ENCODE measurements around the gene RBPMS2.

Gene RBPMS2

DNA sequence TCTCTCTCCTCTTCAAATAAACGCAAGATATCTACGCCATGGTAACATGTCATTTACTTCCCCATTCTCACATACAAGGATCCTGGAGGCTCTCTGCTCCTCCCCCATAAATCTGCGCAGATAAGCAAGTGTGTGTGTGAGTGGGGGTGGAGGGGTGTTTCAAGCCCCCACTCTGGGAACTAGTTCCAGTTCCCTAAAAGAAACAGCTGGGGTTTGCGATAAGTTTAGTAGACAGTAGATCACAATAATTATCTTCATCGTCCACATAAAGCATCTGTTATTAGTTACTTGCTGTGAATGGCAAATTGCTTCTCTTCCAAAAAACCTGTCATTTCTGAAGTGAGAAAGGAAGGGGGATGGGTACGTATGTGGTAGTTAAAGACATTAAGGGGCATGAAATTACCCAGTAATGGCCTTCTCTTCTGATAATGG is 79.8 kb downstream of the RBPMS2 start:
- H2BK120ac ChIP-seq (ENCODE audit: low read depth, low read length) = no peak overlapping the region
- no peak overlapping the region for H2AFZ ChIP-seq (ENCODE audit: low read length)
- H2AK5ac ChIP-seq (ENCODE audit: low read depth, low read length) = no peak overlapping the region
- peaks cover 6% of the 10 kb centered on the region for H3K79me1 ChIP-seq (ENCODE audit: low read depth, low read length)
- peaks cover 16 to 18% of the 10 kb centered on the region in 2 donors for H3K4me1 ChIP-seq (ENCODE audit: control insufficient read depth in 2 of 2, insufficient read depth in 1 of 2, low read depth in 1 of 2, low read length in 2 of 2)
- H4K8ac ChIP-seq (ENCODE audit: low read depth, low read length) = no peak overlapping the region
- no peak overlapping the region for H2BK5ac ChIP-seq (ENCODE audit: low read length)
- H3K18ac ChIP-seq (ENCODE audit: low read length) = no peak overlapping the region
- no peak overlapping the region for H2BK15ac ChIP-seq (ENCODE audit: low read length)
- H3K14ac ChIP-seq (ENCODE audit: low read length) = no peak overlapping the region
- H3K27me3 ChIP-seq (ENCODE audit: control insufficient read depth in 3 of 3, insufficient read depth in 3 of 3, low read depth in 1 of 3, low read length in 3 of 3) = no peaks in the 10 kb centered on the region
- H4K91ac ChIP-seq (ENCODE audit: low read depth, low read length, poor library complexity) = no peak overlapping the region
- no peak overlapping the region for H3K9ac ChIP-seq (ENCODE audit: low read depth, low read length, poor library complexity)
- no peak overlapping the region for H3K27ac ChIP-seq (replicated peaks; ENCODE audit: low read length)
- no peak overlapping the region for H2BK12ac ChIP-seq (ENCODE audit: low read length)
- no CpG with 5 or more reads among the region's 6 CpGs for WGBS, 2 donors (ENCODE audit: extremely low coverage in 2 of 2, insufficient read length in 2 of 2, insufficient replicate concordance in 1 of 2)
- no peak overlapping the region for H3K23ac ChIP-seq (ENCODE audit: low read depth, low read length, poor library complexity)
- no peak overlapping the region for H3K4me3 ChIP-seq (ENCODE audit: low read length in 2 of 2)
- no peaks in the 10 kb centered on the region for H3K9me3 ChIP-seq (replicated peaks in 1 of 2; ENCODE audit: control insufficient read depth in 2 of 2, insufficient read depth in 1 of 2, low read depth in 1 of 2, low read length in 2 of 2)
- no peak overlapping the region for H3K4ac ChIP-seq (ENCODE audit: low read length)
- no peak overlapping the region for H3K4me2 ChIP-seq (ENCODE audit: insufficient read depth, low read length, poor library complexity, severe bottlenecking)
- peaks cover 16 to 83% of the 10 kb centered on the region in 2 donors for H3K36me3 ChIP-seq (replicated peaks in 1 of 2; ENCODE audit: control insufficient read depth in 2 of 2, insufficient read depth in 2 of 2, low read length in 2 of 2)
- DNase-seq (ENCODE audit: low spot score) = no peak

DNA sequence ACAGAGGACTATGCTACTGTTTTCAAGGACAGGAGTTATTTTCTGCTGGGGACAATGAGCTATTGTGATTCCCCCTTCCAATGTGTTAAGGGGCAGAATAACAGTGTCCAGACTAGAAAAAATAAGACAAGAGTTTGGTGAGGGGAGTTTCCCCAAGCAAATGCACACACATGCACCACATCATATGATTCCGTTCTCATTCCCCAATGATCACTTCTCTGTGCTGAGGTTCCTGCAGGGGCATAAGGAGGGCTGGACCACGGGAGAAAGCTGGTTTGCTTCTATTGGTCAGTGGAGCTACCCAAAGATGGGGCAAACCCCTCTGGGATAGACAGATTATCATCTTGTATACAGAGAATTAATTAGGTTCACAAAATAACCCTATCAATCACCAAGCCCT is 80.6 kb downstream of the RBPMS2 start:
- Histone ChIP-seq H4K8ac (ENCODE audit: low read depth, low read length) (no peak overlapping the region), H3K23ac (ENCODE audit: low read depth, low read length, poor library complexity) (no peak overlapping the region), H2BK12ac (ENCODE audit: low read length) (no peak overlapping the region), H3K36me3 (replicated peaks in 1 of 2; ENCODE audit: control insufficient read depth in 2 of 2, insufficient read depth in 2 of 2, low read length in 2 of 2) (peaks cover 22 to 86% of the 10 kb centered on the region in 2 donors), H2BK120ac (ENCODE audit: low read depth, low read length) (no peak overlapping the region), H3K14ac (ENCODE audit: low read length) (no peak overlapping the region), H2AFZ (ENCODE audit: low read length) (no peak overlapping the region), H3K79me1 (ENCODE audit: low read depth, low read length) (peaks cover 11% of the 10 kb centered on the region), H3K18ac (ENCODE audit: low read length) (no peak overlapping the region), H2AK5ac (ENCODE audit: low read depth, low read length) (no peak overlapping the region), H3K4ac (ENCODE audit: low read length) (no peak overlapping the region), H3K9ac (ENCODE audit: low read depth, low read length, poor library complexity) (no peak overlapping the region), H3K9me3 (replicated peaks in 1 of 2; ENCODE audit: control insufficient read depth in 2 of 2, insufficient read depth in 1 of 2, low read depth in 1 of 2, low read length in 2 of 2) (no peaks in the 10 kb centered on the region), H3K4me2 (ENCODE audit: insufficient read depth, low read length, poor library complexity, severe bottlenecking) (no peak overlapping the region), H2BK5ac (ENCODE audit: low read length) (no peak overlapping the region), H3K4me3 (ENCODE audit: low read length in 2 of 2) (no peak overlapping the region), H2BK15ac (ENCODE audit: low read length) (no peak overlapping the region), H3K27me3 (ENCODE audit: control insufficient read depth in 3 of 3, insufficient read depth in 3 of 3, low read depth in 1 of 3, low read length in 3 of 3) (no peaks in the 10 kb centered on the region), H3K4me1 (ENCODE audit: control insufficient read depth in 2 of 2, insufficient read depth in 1 of 2, low read depth in 1 of 2, low read length in 2 of 2) (peaks cover 8 to 11% of the 10 kb centered on the region in 2 donors), H4K91ac (ENCODE audit: low read depth, low read length, poor library complexity) (no peak overlapping the region), H3K27ac (replicated peaks; ENCODE audit: low read length) (no peak overlapping the region)
- WGBS, 2 donors (ENCODE audit: extremely low coverage in 2 of 2, insufficient read length in 2 of 2, insufficient replicate concordance in 1 of 2) = no CpG with 5 or more reads among the region's 2 CpGs
- no peak for DNase-seq (ENCODE audit: low spot score)

DNA sequence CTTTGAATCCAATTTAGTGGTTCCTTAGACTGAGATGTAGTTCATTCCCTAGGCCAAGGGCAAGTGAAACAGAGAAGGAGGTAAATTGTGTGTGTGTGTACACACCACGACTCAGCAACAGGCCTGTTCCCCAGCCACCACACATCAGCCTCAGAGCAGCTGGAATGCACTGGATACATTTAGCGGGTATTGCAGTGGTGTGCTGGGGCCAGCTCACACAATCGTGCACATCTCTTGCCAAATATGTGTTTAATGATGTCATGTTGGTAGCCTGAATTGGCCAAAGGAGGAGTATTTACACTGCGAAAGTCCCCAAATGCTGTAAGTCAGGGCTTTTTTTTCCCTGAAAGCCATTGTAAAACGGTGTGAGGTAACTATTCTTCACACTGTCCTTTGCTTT is 82.3 kb downstream of the RBPMS2 start:
- Histone ChIP-seq H2AK5ac (ENCODE audit: low read depth, low read length) (no peak overlapping the region), H2BK5ac (ENCODE audit: low read length) (no peak overlapping the region), H3K4me1 (ENCODE audit: control insufficient read depth in 2 of 2, insufficient read depth in 1 of 2, low read depth in 1 of 2, low read length in 2 of 2) (peaks cover 0 to 4% of the 10 kb centered on the region in 2 donors), H3K9me3 (replicated peaks in 1 of 2; ENCODE audit: control insufficient read depth in 2 of 2, insufficient read depth in 1 of 2, low read depth in 1 of 2, low read length in 2 of 2) (no peaks in the 10 kb centered on the region), H3K4me3 (ENCODE audit: low read length in 2 of 2) (no peak overlapping the region), H3K18ac (ENCODE audit: low read length) (no peak overlapping the region), H3K4ac (ENCODE audit: low read length) (no peak overlapping the region), H3K9ac (ENCODE audit: low read depth, low read length, poor library complexity) (no peak overlapping the region), H3K27ac (replicated peaks; ENCODE audit: low read length) (no peak overlapping the region), H3K4me2 (ENCODE audit: insufficient read depth, low read length, poor library complexity, severe bottlenecking) (no peak overlapping the region), H3K27me3 (ENCODE audit: control insufficient read depth in 3 of 3, insufficient read depth in 3 of 3, low read depth in 1 of 3, low read length in 3 of 3) (no peaks in the 10 kb centered on the region), H2BK120ac (ENCODE audit: low read depth, low read length) (no peak overlapping the region), H2BK12ac (ENCODE audit: low read length) (no peak overlapping the region), H2AFZ (ENCODE audit: low read length) (no peak overlapping the region), H2BK15ac (ENCODE audit: low read length) (no peak overlapping the region), H3K36me3 (replicated peaks in 1 of 2; ENCODE audit: control insufficient read depth in 2 of 2, insufficient read depth in 2 of 2, low read length in 2 of 2) (peaks cover 32 to 96% of the 10 kb centered on the region in 2 donors), H4K91ac (ENCODE audit: low read depth, low read length, poor library complexity) (no peak overlapping the region), H3K79me1 (ENCODE audit: low read depth, low read length) (peaks cover 11% of the 10 kb centered on the region), H4K8ac (ENCODE audit: low read depth, low read length) (no peak overlapping the region), H3K14ac (ENCODE audit: low read length) (no peak overlapping the region), H3K23ac (ENCODE audit: low read depth, low read length, poor library complexity) (no peak overlapping the region)
- WGBS, 2 donors (ENCODE audit: extremely low coverage in 2 of 2, insufficient read length in 2 of 2, insufficient replicate concordance in 1 of 2) = no CpG with 5 or more reads among the region's 5 CpGs
- DNase-seq (ENCODE audit: low spot score) = no peak

DNA sequence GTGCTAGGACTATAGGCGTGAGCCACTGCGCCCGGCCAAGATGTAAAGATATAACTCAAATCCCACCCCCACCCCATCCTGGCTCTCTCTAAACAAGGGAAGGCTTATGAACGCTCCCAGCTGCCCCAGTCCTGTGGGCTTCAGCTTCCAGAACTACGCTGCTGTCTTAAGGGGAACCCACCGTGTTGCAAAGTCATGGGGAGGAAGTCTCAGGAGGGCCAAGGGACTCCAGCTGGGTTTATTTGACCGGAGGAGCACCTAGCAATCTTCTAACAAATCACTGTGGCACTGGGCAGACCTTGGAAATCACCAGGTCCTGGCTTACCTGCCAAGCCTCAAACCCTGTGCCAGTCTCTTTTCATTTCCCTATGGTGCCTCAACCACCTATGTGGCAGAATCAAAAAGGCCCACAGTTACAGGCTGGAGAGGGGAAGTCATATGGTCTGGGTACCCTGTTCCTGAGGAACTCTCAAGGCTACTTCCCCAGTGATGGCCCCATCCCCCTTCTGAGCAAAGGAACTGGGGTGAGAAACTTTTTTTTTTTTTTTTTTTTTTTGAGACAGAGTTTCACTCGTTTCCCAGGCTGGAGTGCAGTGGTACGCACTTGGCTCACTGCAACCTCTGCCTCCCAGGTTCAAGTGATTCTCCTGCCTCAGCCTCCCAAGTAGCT is 83.4 kb downstream of the RBPMS2 start:
- Histone ChIP-seq H3K4ac (ENCODE audit: low read length) (no peak overlapping the region), H4K8ac (ENCODE audit: low read depth, low read length) (no peak overlapping the region), H2BK15ac (ENCODE audit: low read length) (no peak overlapping the region), H3K27ac (replicated peaks; ENCODE audit: low read length) (no peak overlapping the region), H3K27me3 (ENCODE audit: control insufficient read depth in 3 of 3, insufficient read depth in 3 of 3, low read depth in 1 of 3, low read length in 3 of 3) (no peaks in the 10 kb centered on the region), H3K79me1 (ENCODE audit: low read depth, low read length) (peaks cover 11% of the 10 kb centered on the region), H3K9ac (ENCODE audit: low read depth, low read length, poor library complexity) (no peak overlapping the region), H3K9me3 (replicated peaks in 1 of 2; ENCODE audit: control insufficient read depth in 2 of 2, insufficient read depth in 1 of 2, low read depth in 1 of 2, low read length in 2 of 2) (no peaks in the 10 kb centered on the region), H2AFZ (ENCODE audit: low read length) (no peak overlapping the region), H2BK5ac (ENCODE audit: low read length) (no peak overlapping the region), H3K4me3 (ENCODE audit: low read length in 2 of 2) (no peak overlapping the region), H3K18ac (ENCODE audit: low read length) (no peak overlapping the region), H4K91ac (ENCODE audit: low read depth, low read length, poor library complexity) (no peak overlapping the region), H3K36me3 (replicated peaks in 1 of 2; ENCODE audit: control insufficient read depth in 2 of 2, insufficient read depth in 2 of 2, low read length in 2 of 2) (peaks cover 40 to 97% of the 10 kb centered on the region in 2 donors), H2AK5ac (ENCODE audit: low read depth, low read length) (no peak overlapping the region), H2BK12ac (ENCODE audit: low read length) (no peak overlapping the region), H3K4me1 (ENCODE audit: control insufficient read depth in 2 of 2, insufficient read depth in 1 of 2, low read depth in 1 of 2, low read length in 2 of 2) (peaks cover 0 to 4% of the 10 kb centered on the region in 2 donors), H2BK120ac (ENCODE audit: low read depth, low read length) (no peak overlapping the region), H3K23ac (ENCODE audit: low read depth, low read length, poor library complexity) (no peak overlapping the region), H3K14ac (ENCODE audit: low read length) (no peak overlapping the region), H3K4me2 (ENCODE audit: insufficient read depth, low read length, poor library complexity, severe bottlenecking) (no peak overlapping the region)
- WGBS, 2 donors (ENCODE audit: extremely low coverage in 2 of 2, insufficient read length in 2 of 2, insufficient replicate concordance in 1 of 2) = no CpG with 5 or more reads among the region's 9 CpGs
- DNase-seq (ENCODE audit: low spot score) = no peak

Measured in neuronal stem cell (in vitro differentiated cells).